Adrenal gland (tissue), 5 donors: ENCODE measurements around the gene SRM.

Experiments
- POLR2A ChIP-seq, 2 donors: fragments of 450-650 bp; IDR thresholded peaks; one replicate each; pipeline ENCODE4 v1.6.1; 2017; ENCODE audit warnings: antibody characterized with exemption in 2 of 2, mild to moderate bottlenecking in 2 of 2, moderate library complexity in 1 of 2
- TF ChIP-seq, protein P1 (sequence below), 6 experiments: fragments of 450-650 bp in 4 of 6; fragments of 200-600 bp in 2 of 6; sonication (generic) in 1 of 6; IDR thresholded peaks; 1 replicate in 5 of 6; 2 replicates in 1 of 6; pipeline versions ENCODE4 v1.5.1 to v1.8.0; 2016 to 2021; ENCODE audit warnings: antibody characterized with exemption in 6 of 6, mild to moderate bottlenecking in 2 of 6, moderate library complexity in 1 of 6
- donor health status: DM: no; HTN: no; CAD: no.

DNA sequence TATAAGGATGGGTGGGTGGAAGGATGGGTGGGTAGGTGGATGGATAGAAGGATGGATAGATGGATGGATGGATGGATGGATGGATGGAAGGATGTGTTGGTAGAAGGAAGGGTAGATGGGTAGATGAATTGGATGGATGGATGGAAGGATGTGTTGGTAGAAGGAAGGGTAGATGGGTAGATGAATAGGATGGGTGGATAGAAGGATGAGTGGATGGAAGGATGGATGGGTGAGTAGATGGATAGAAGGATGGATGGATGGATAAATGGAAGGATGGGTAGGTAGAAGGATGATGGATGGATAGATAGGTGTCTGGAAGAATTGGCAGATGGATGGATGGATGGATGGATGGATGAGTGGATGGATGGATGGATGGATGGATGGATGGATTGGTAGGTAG, 18.8 kb downstream of the SRM start:
- no peak for TF ChIP-seq POLR2A (IDR thresholded peaks at IDR 0.05)
- TF ChIP-seq, protein P1, sequence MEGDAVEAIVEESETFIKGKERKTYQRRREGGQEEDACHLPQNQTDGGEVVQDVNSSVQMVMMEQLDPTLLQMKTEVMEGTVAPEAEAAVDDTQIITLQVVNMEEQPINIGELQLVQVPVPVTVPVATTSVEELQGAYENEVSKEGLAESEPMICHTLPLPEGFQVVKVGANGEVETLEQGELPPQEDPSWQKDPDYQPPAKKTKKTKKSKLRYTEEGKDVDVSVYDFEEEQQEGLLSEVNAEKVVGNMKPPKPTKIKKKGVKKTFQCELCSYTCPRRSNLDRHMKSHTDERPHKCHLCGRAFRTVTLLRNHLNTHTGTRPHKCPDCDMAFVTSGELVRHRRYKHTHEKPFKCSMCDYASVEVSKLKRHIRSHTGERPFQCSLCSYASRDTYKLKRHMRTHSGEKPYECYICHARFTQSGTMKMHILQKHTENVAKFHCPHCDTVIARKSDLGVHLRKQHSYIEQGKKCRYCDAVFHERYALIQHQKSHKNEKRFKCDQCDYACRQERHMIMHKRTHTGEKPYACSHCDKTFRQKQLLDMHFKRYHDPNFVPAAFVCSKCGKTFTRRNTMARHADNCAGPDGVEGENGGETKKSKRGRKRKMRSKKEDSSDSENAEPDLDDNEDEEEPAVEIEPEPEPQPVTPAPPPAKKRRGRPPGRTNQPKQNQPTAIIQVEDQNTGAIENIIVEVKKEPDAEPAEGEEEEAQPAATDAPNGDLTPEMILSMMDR (IDR thresholded peaks at IDR 0.05), result no peak
